BLaER1 treated with 17β-estradiol and CSF1 and Interleukin-3, amounts not matched to agents 10 nM and 100 nM (cell line): ENCODE results near the gene RAB4A.

ENCODE experiments used
- H3K27ac ChIP-seq, 11 experiments: shearing (Covaris generic); formaldehyde crosslinking; 2 replicates each; pipeline ENCODE4 v1.8.1; 2022
- H3K27me3 ChIP-seq, 11 experiments: shearing (Covaris generic); formaldehyde crosslinking; 2 replicates each; pipeline ENCODE4 v1.8.1; 2022
- H3K36me3 ChIP-seq, 11 experiments: shearing (Covaris generic); formaldehyde crosslinking; 2 replicates each; pipeline ENCODE4 v1.8.1; 2022
- H3K4me1 ChIP-seq, 10 experiments: shearing (Covaris generic); formaldehyde crosslinking; 2 replicates each; pipeline ENCODE4 v1.8.1; 2022
- H3K4me2 ChIP-seq, 11 experiments: shearing (Covaris generic); formaldehyde crosslinking; 2 replicates each; pipeline ENCODE4 v1.8.1; 2022
- H3K4me3 ChIP-seq, 10 experiments: shearing (Covaris generic); formaldehyde crosslinking; 2 replicates each; pipeline ENCODE4 v1.8.1; 2022
- H3K9ac ChIP-seq, 11 experiments: shearing (Covaris generic); formaldehyde crosslinking; 2 replicates each; pipeline ENCODE4 v1.8.1; 2022
- H3K9me3 ChIP-seq, 11 experiments: shearing (Covaris generic); formaldehyde crosslinking; replicated peaks in 1 of 11; 2 replicates each; pipeline ENCODE4 v1.8.1; 2022
- H4K20me1 ChIP-seq, 11 experiments: shearing (Covaris generic); formaldehyde crosslinking; 2 replicates each; pipeline ENCODE4 v1.8.1; 2022
- Cebpa-rat ChIP-seq, 11 experiments: shearing (Covaris generic); IDR thresholded peaks; 2 replicates each; pipeline ENCODE4 v1.8.1; 2022

Gene RAB4A

GRCh38 chr1:229270547-229271447, at the start of gene RAB4A:
TSS of gene RAB4A (plus strand) at chr1:229271111. CDS start at chr1:229271340, 229 bp downstream.
- Histone ChIP-seq H3K9me3 (peaks cover 0 to 10% (median 4%) of the 10 kb centered on the region in 11 experiments; a peak in 9 of 22 replicates), H3K4me3 (peak within 1 kb of the TSS; percentile 64 to 78 (median 67)), H3K36me3 (no peaks in the 10 kb centered on the region), H3K27me3 (peaks cover 37 to 57% (median 47%) of the 10 kb centered on the region in 11 experiments), H3K4me2 (peak within 1 kb of the TSS; percentile 70 to 87 (median 76)), H3K9ac (peak within 1 kb of the TSS; percentile 73 to 83 (median 80)), H4K20me1 (peaks cover 0 to 28% (median 16%) of the 10 kb centered on the region in 11 experiments; a peak in 13 of 22 replicates), H3K4me1 (peaks cover 16 to 25% (median 21%) of the 10 kb centered on the region in 10 experiments), H3K27ac (peak within 1 kb of the TSS; percentile 55 to 81 (median 68); a peak in 20 of 22 replicates)
- no peak for TF ChIP-seq Cebpa-rat (IDR thresholded peaks at IDR 0.05)

- H3K9ac ChIP-seq = no peak overlapping the region
- peaks cover 0 to 12% (median 3%) of the 10 kb centered on the region in 11 experiments; a peak in 3 of 22 replicates for H3K9me3 ChIP-seq
- H3K27ac ChIP-seq = no peak overlapping the region
- H3K4me1 ChIP-seq = peaks cover 0 to 33% (median 0%) of the 10 kb centered on the region in 10 experiments; a peak in 6 of 20 replicates
- TF ChIP-seq Cebpa-rat (IDR thresholded peaks at IDR 0.05) = no peak
- peak overlapping the region in 2 of 11 experiments; percentile 61; a peak in 3 of 22 replicates for H3K4me2 ChIP-seq
- no peaks in the 10 kb centered on the region for H3K27me3 ChIP-seq
- no peak overlapping the region for H3K4me3 ChIP-seq
- H4K20me1 ChIP-seq = no peaks in the 10 kb centered on the region
- no peaks in the 10 kb centered on the region for H3K36me3 ChIP-seq
These were observed 48.8 kb upstream of the RAB4A start for GRCh38 chr1:229222081-229222480.

GRCh38 chr1:229223498-229223897, 47.4 kb upstream of the RAB4A start:
- Histone ChIP-seq H3K4me2 (no peak overlapping the region), H3K9ac (no peak overlapping the region), H4K20me1 (no peaks in the 10 kb centered on the region), H3K27ac (no peak overlapping the region), H3K4me1 (peaks cover 0 to 40% (median 0%) of the 10 kb centered on the region in 10 experiments; a peak in 6 of 20 replicates), H3K36me3 (no peaks in the 10 kb centered on the region), H3K4me3 (no peak overlapping the region), H3K27me3 (no peaks in the 10 kb centered on the region), H3K9me3 (peaks cover 0 to 12% (median 3%) of the 10 kb centered on the region in 11 experiments; a peak in 3 of 22 replicates)
- no peak for TF ChIP-seq Cebpa-rat (IDR thresholded peaks at IDR 0.05)

- Histone ChIP-seq H3K4me2 (no peak overlapping the region), H3K36me3 (no peaks in the 10 kb centered on the region), H3K4me1 (peaks cover 0 to 44% (median 0%) of the 10 kb centered on the region in 10 experiments; a peak in 6 of 20 replicates), H4K20me1 (no peaks in the 10 kb centered on the region; a peak in 1 of 22 replicates), H3K27me3 (peaks cover 0 to 5% (median 3%) of the 10 kb centered on the region in 11 experiments; a peak in 14 of 22 replicates), H3K9me3 (peaks cover 0 to 12% (median 3%) of the 10 kb centered on the region in 11 experiments; a peak in 3 of 22 replicates), H3K9ac (no peak overlapping the region), H3K27ac (no peak overlapping the region), H3K4me3 (no peak overlapping the region)
- no peak for TF ChIP-seq Cebpa-rat (IDR thresholded peaks at IDR 0.05)
These were observed 46.6 kb upstream of the RAB4A start for GRCh38 chr1:229224308-229224707.

- TF ChIP-seq Cebpa-rat (IDR thresholded peaks at IDR 0.05) = no peak
- Histone ChIP-seq H3K4me3 (no peak overlapping the region), H3K4me2 (peak overlapping the region in 2 of 11 experiments; percentile 12 to 22; a peak in 2 of 22 replicates), H3K36me3 (no peaks in the 10 kb centered on the region), H3K27me3 (peaks cover 0 to 16% (median 14%) of the 10 kb centered on the region in 11 experiments; a peak in 19 of 22 replicates), H3K27ac (no peak overlapping the region), H3K9ac (no peak overlapping the region), H3K9me3 (0 out of 22 replicates have a peak, but pooled peaks cover 0 to 2% (median 0%) of the 10 kb centered on the region in 11 experiments), H3K4me1 (peaks cover 0 to 55% (median 0%) of the 10 kb centered on the region in 10 experiments; a peak in 6 of 20 replicates), H4K20me1 (no peaks in the 10 kb centered on the region; a peak in 1 of 22 replicates)
These were observed 45.6 kb upstream of the RAB4A start for GRCh38 chr1:229225331-229225782.

- Histone ChIP-seq H3K4me3 (no peak overlapping the region), H3K9ac (no peak overlapping the region; a peak in 1 of 22 replicates), H3K4me1 (peaks cover 0 to 60% (median 0%) of the 10 kb centered on the region in 10 experiments; a peak in 6 of 20 replicates), H3K4me2 (peak overlapping the region in 3 of 11 experiments; percentile 62 to 74 (median 70); a peak in 6 of 22 replicates), H3K27me3 (peaks cover 6 to 30% (median 25%) of the 10 kb centered on the region in 11 experiments; a peak in 19 of 22 replicates), H3K36me3 (no peaks in the 10 kb centered on the region), H3K27ac (peak overlapping the region in 1 of 11 experiments; percentile 33; a peak in 1 of 22 replicates), H3K9me3 (no peaks in the 10 kb centered on the region), H4K20me1 (no peaks in the 10 kb centered on the region; a peak in 1 of 22 replicates)
- no peak for TF ChIP-seq Cebpa-rat (IDR thresholded peaks at IDR 0.05)
These were observed 44.1 kb upstream of the RAB4A start for GRCh38 chr1:229226796-229227195.

- Histone ChIP-seq H3K36me3 (no peaks in the 10 kb centered on the region), H3K4me3 (no peak overlapping the region), H3K27me3 (peaks cover 6 to 31% (median 25%) of the 10 kb centered on the region in 11 experiments; a peak in 19 of 22 replicates), H3K27ac (peak overlapping the region in 1 of 11 experiments; percentile 33; a peak in 1 of 22 replicates), H3K4me1 (peaks cover 0 to 63% (median 0%) of the 10 kb centered on the region in 10 experiments; a peak in 6 of 20 replicates), H3K4me2 (peak overlapping the region in 3 of 11 experiments; percentile 62 to 74 (median 70); a peak in 6 of 22 replicates), H3K9me3 (no peaks in the 10 kb centered on the region), H3K9ac (no peak overlapping the region; a peak in 1 of 22 replicates), H4K20me1 (no peaks in the 10 kb centered on the region; a peak in 1 of 22 replicates)
- TF ChIP-seq Cebpa-rat (IDR thresholded peaks at IDR 0.05) = no peak
These were observed 43.5 kb upstream of the RAB4A start for GRCh38 chr1:229227298-229227919.

- Histone ChIP-seq H3K27me3 (peaks cover 6 to 31% (median 25%) of the 10 kb centered on the region in 11 experiments; a peak in 19 of 22 replicates), H3K4me3 (no peak overlapping the region), H3K9ac (no peak overlapping the region), H3K4me2 (no peak overlapping the region), H3K36me3 (no peaks in the 10 kb centered on the region), H3K4me1 (peaks cover 0 to 64% (median 0%) of the 10 kb centered on the region in 10 experiments; a peak in 6 of 20 replicates), H3K27ac (no peak overlapping the region), H3K9me3 (no peaks in the 10 kb centered on the region), H4K20me1 (no peaks in the 10 kb centered on the region; a peak in 1 of 22 replicates)
- TF ChIP-seq Cebpa-rat (IDR thresholded peaks at IDR 0.05) = no peak
These were observed 42.4 kb upstream of the RAB4A start for GRCh38 chr1:229228522-229228921.
